ENCODE results near the gene VTA1.

- no peak for TF ChIP-seq SP1 (IDR thresholded peaks at IDR 0.05; ENCODE audit: low read depth)
- TF ChIP-seq, protein P1, sequence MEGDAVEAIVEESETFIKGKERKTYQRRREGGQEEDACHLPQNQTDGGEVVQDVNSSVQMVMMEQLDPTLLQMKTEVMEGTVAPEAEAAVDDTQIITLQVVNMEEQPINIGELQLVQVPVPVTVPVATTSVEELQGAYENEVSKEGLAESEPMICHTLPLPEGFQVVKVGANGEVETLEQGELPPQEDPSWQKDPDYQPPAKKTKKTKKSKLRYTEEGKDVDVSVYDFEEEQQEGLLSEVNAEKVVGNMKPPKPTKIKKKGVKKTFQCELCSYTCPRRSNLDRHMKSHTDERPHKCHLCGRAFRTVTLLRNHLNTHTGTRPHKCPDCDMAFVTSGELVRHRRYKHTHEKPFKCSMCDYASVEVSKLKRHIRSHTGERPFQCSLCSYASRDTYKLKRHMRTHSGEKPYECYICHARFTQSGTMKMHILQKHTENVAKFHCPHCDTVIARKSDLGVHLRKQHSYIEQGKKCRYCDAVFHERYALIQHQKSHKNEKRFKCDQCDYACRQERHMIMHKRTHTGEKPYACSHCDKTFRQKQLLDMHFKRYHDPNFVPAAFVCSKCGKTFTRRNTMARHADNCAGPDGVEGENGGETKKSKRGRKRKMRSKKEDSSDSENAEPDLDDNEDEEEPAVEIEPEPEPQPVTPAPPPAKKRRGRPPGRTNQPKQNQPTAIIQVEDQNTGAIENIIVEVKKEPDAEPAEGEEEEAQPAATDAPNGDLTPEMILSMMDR (IDR thresholded peaks at IDR 0.05 in 2 of 3, conservative IDR thresholded peaks at IDR 0.05 in 1 of 3; ENCODE audit: borderline replicate concordance in 1 of 3, insufficient read depth in 1 of 3, low read depth in 2 of 3, low read length in 2 of 3), result no peak
- no peak for TF ChIP-seq EZH2phosphoT487 (IDR thresholded peaks at IDR 0.05; ENCODE audit: borderline replicate concordance)
- TF ChIP-seq POLR2A (IDR thresholded peaks at IDR 0.05; ENCODE audit: borderline replicate concordance, extremely low read depth, insufficient read depth, insufficient read length), result no peak
- TF ChIP-seq ZNF274 (IDR thresholded peaks at IDR 0.05; ENCODE audit: low read depth, low read length), result no peak
- TF ChIP-seq ELF1 (IDR thresholded peaks at IDR 0.05; ENCODE audit: borderline replicate concordance, low read depth), result no peak
- no peak for TF ChIP-seq YY1 (IDR thresholded peaks at IDR 0.05; ENCODE audit: extremely low read depth, insufficient replicate concordance, low read depth, low read length)
- TF ChIP-seq ZFX (IDR thresholded peaks at IDR 0.05), result no peak
- no peak for TF ChIP-seq POLR2AphosphoS5 (IDR thresholded peaks at IDR 0.05; ENCODE audit: low read depth, low read length)
- no peak for TF ChIP-seq RAD21 (IDR thresholded peaks at IDR 0.05; ENCODE audit: low read depth)
- TF ChIP-seq, protein P2, sequence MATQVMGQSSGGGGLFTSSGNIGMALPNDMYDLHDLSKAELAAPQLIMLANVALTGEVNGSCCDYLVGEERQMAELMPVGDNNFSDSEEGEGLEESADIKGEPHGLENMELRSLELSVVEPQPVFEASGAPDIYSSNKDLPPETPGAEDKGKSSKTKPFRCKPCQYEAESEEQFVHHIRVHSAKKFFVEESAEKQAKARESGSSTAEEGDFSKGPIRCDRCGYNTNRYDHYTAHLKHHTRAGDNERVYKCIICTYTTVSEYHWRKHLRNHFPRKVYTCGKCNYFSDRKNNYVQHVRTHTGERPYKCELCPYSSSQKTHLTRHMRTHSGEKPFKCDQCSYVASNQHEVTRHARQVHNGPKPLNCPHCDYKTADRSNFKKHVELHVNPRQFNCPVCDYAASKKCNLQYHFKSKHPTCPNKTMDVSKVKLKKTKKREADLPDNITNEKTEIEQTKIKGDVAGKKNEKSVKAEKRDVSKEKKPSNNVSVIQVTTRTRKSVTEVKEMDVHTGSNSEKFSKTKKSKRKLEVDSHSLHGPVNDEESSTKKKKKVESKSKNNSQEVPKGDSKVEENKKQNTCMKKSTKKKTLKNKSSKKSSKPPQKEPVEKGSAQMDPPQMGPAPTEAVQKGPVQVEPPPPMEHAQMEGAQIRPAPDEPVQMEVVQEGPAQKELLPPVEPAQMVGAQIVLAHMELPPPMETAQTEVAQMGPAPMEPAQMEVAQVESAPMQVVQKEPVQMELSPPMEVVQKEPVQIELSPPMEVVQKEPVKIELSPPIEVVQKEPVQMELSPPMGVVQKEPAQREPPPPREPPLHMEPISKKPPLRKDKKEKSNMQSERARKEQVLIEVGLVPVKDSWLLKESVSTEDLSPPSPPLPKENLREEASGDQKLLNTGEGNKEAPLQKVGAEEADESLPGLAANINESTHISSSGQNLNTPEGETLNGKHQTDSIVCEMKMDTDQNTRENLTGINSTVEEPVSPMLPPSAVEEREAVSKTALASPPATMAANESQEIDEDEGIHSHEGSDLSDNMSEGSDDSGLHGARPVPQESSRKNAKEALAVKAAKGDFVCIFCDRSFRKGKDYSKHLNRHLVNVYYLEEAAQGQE (IDR thresholded peaks at IDR 0.05; ENCODE audit: low read depth), result no peak
- TF ChIP-seq SIN3A (IDR thresholded peaks at IDR 0.05; ENCODE audit: low read depth), result no peak
Observed at GRCh38 chr6:142154336-142154735, 7.3 kb downstream of the VTA1 start.

Data from HCT116 (cell line).